HEK293T (cell line): ENCODE results near the gene RBKS.

Experiments
- ARNT ChIP-seq: fragments of 450-650 bp; IDR thresholded peaks from 2 replicates; pipeline ENCODE4 v1.6.1; 2017; ENCODE audit warnings: mild to moderate bottlenecking
- BHLHE40 ChIP-seq: fragments of 450-650 bp; IDR thresholded peaks from 2 replicates; pipeline ENCODE4 v1.6.1; 2016; ENCODE audit warnings: mild to moderate bottlenecking, moderate library complexity, borderline replicate concordance
- CTBP1 ChIP-seq: fragments of 450-650 bp; IDR thresholded peaks from 2 replicates; pipeline ENCODE4 v1.6.1; 2016; ENCODE audit warnings: borderline replicate concordance
- ELF4 ChIP-seq: fragments of 450-650 bp; IDR thresholded peaks from 2 replicates; pipeline ENCODE4 v1.6.1; 2017; ENCODE audit warnings: antibody characterized with exemption
- FOXA1 ChIP-seq: fragments of 450-650 bp; IDR thresholded peaks from 2 replicates; pipeline ENCODE4 v1.6.1; 2016; ENCODE audit warnings: mild to moderate bottlenecking
- FOXK2 ChIP-seq: fragments of 450-650 bp; IDR thresholded peaks from 2 replicates; pipeline ENCODE4 v1.6.1; 2016; ENCODE audit warnings: mild to moderate bottlenecking
- FOXM1 ChIP-seq: fragments of 450-650 bp; IDR thresholded peaks from 2 replicates; pipeline ENCODE4 v1.6.1; 2017; ENCODE audit warnings: mild to moderate bottlenecking, borderline replicate concordance
- L3MBTL2 ChIP-seq: fragments of 450-650 bp; conservative IDR thresholded peaks from 2 replicates; pipeline ENCODE4 v1.6.1; 2016; ENCODE audit warnings: mild to moderate bottlenecking
- LEF1 ChIP-seq: fragments of 450-650 bp; IDR thresholded peaks from 2 replicates; pipeline ENCODE4 v1.6.1; 2017; ENCODE audit warnings: mild to moderate bottlenecking, borderline replicate concordance
- NFRKB ChIP-seq: fragments of 450-650 bp; IDR thresholded peaks from 2 replicates; pipeline ENCODE4 v1.6.1; 2016; ENCODE audit warnings: mild to moderate bottlenecking, moderate library complexity
- SP1 ChIP-seq: fragments of 450-650 bp; IDR thresholded peaks from 2 replicates; pipeline ENCODE4 v1.6.1; 2017
- SUZ12 ChIP-seq: fragments of 450-650 bp; IDR thresholded peaks from 2 replicates; pipeline ENCODE4 v1.6.1; 2016; ENCODE audit warnings: mild to moderate bottlenecking
- TARDBP ChIP-seq: fragments of 450-650 bp; IDR thresholded peaks from 2 replicates; pipeline ENCODE4 v1.6.1; 2016
- ZNF384 ChIP-seq: fragments of 450-650 bp; IDR thresholded peaks from 2 replicates; pipeline ENCODE4 v1.6.1; 2016

DNA sequence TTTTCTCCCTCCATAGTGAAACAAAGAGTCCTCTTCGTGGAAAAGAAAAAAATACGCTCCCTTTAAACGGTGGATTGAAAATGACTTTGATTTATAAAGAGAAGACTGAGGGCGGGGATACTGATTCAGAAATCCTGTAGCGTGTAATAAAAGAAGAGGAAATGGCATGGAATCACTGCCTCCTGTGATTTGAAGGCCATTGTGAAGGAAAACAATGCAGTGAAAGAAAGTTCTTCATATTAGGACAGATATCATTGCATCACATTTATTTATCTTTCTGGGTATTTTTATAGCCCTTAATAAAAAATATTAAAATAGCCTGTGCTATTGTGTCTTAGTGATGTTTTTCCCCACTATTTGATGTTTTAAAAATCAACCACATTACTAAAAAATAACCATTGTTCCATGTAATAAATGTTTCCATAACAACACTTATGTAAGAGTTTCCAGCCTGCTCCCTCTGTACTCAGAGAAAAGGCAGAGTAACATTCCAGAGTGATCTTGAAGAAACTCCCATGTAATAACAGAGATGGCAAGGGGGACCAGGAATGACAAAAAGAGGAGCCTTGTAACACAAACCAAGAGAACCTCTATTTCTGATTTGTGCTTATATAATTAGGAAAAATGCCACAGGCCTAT lies 110.7 kb downstream of the RBKS start:
- TF ChIP-seq NFRKB (no peak), TARDBP (no peak), ELF4 (no peak), FOXK2 (no peak), FOXM1 (no peak), CTBP1 (no peak), ZNF384 (no peak), L3MBTL2 (no peak), SUZ12 (no peak), ARNT (no peak), BHLHE40 (no peak), FOXA1 (no peak), SP1 (no peak), LEF1 (no peak)
